Measurements from ENCODE around the gene MELTF.
"Not testable (repeated sequence)": the region's sequence is repeated elsewhere in the genome, so short reads cannot be mapped to it uniquely, and the experiment has no call there.

The MELTF gene

GRCh38 chr3:197029511-197030167 lies at the start of gene MELTF:
TSS of gene MELTF (minus strand) at chr3:197029817. CDS start at chr3:197029702, 115 bp downstream.
- TF ChIP-seq, protein P1, sequence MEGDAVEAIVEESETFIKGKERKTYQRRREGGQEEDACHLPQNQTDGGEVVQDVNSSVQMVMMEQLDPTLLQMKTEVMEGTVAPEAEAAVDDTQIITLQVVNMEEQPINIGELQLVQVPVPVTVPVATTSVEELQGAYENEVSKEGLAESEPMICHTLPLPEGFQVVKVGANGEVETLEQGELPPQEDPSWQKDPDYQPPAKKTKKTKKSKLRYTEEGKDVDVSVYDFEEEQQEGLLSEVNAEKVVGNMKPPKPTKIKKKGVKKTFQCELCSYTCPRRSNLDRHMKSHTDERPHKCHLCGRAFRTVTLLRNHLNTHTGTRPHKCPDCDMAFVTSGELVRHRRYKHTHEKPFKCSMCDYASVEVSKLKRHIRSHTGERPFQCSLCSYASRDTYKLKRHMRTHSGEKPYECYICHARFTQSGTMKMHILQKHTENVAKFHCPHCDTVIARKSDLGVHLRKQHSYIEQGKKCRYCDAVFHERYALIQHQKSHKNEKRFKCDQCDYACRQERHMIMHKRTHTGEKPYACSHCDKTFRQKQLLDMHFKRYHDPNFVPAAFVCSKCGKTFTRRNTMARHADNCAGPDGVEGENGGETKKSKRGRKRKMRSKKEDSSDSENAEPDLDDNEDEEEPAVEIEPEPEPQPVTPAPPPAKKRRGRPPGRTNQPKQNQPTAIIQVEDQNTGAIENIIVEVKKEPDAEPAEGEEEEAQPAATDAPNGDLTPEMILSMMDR (IDR thresholded peaks at IDR 0.05), result peak; percentile 70
- Histone ChIP-seq H3K27me3 (peaks cover 56% of the 10 kb centered on the region), H3K4me1 (ENCODE audit: control insufficient read depth in 1 of 2, insufficient read depth in 1 of 2, low read depth in 1 of 2, low read length in 1 of 2) (peaks cover 9 to 21% of the 10 kb centered on the region in 2 experiments), H3K9me3 (no peaks in the 10 kb centered on the region), H3K36me3 (no peaks in the 10 kb centered on the region), H3K4me3 (ENCODE audit: low read depth in 1 of 2, low read length in 1 of 2) (peak within 1 kb of the TSS; percentile 55 to 77), H3K27ac (no peak within 1 kb of the TSS)

- Histone ChIP-seq H3K27ac (no peak overlapping the region), H3K36me3 (no peaks in the 10 kb centered on the region), H3K4me3 (ENCODE audit: low read depth in 1 of 2, low read length in 1 of 2) (no peak overlapping the region), H3K9me3 (no peaks in the 10 kb centered on the region), H3K4me1 (ENCODE audit: control insufficient read depth in 1 of 2, insufficient read depth in 1 of 2, low read depth in 1 of 2, low read length in 1 of 2) (no peaks in the 10 kb centered on the region), H3K27me3 (no peaks in the 10 kb centered on the region)
- TF ChIP-seq, protein P1 (IDR thresholded peaks at IDR 0.05), result no peak
Measured at GRCh38 chr3:197076415-197076814, 46.8 kb upstream of the MELTF start.

DNA sequence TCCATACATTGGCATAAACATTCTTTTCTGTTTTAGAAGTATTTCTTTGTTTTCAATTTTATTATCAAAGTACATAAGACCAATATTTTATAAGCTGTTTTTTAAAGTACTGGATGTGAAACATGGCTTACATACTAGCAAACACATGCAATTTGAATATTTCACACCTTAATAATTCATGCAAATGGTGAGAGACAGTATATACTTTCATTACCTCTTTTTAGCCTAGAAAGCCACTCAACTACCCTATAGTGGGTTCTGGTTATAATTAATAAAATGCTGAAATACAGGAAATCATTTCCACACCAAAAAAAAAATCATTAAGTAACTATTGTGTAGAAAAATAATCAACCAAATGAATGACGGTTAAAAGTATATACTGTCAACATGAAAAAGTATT lies 38.5 kb upstream of the MELTF start:
- TF ChIP-seq, protein P1 (IDR thresholded peaks at IDR 0.05), result no peak
- Histone ChIP-seq H3K27ac (no peak overlapping the region), H3K4me1 (ENCODE audit: control insufficient read depth in 1 of 2, insufficient read depth in 1 of 2, low read depth in 1 of 2, low read length in 1 of 2) (no peaks in the 10 kb centered on the region), H3K36me3 (peaks cover 12% of the 10 kb centered on the region), H3K4me3 (ENCODE audit: low read depth in 1 of 2, low read length in 1 of 2) (no peak overlapping the region), H3K27me3 (no peaks in the 10 kb centered on the region), H3K9me3 (no peaks in the 10 kb centered on the region)

DNA sequence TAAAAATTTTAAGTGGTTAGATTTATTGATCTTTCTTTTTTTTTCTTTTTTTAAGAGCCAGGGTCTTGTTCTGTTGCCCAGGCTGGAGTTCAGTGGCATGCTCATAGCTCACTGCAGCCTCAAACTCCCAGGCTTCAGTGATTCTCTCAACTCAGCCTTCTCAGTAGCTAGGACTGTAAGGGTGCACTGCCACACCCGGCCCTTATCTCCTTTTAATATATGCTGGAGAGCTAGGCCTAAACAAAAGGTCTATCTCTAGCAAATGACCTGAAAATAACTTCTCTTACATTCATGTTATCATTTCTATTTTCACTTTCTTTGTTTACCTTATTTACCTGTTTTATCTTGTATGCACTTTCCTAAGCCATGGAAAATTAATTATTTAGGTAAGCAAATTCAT lies 35.2 kb upstream of the MELTF start:
- TF ChIP-seq, protein P1 (IDR thresholded peaks at IDR 0.05), result no peak
- peaks cover 22% of the 10 kb centered on the region for H3K36me3 ChIP-seq
- no peaks in the 10 kb centered on the region for H3K9me3 ChIP-seq
- no peaks in the 10 kb centered on the region for H3K4me1 ChIP-seq (ENCODE audit: control insufficient read depth in 1 of 2, insufficient read depth in 1 of 2, low read depth in 1 of 2, low read length in 1 of 2)
- H3K27me3 ChIP-seq, result no peaks in the 10 kb centered on the region
- no peak overlapping the region for H3K4me3 ChIP-seq (ENCODE audit: low read depth in 1 of 2, low read length in 1 of 2)
- no peak overlapping the region for H3K27ac ChIP-seq

DNA sequence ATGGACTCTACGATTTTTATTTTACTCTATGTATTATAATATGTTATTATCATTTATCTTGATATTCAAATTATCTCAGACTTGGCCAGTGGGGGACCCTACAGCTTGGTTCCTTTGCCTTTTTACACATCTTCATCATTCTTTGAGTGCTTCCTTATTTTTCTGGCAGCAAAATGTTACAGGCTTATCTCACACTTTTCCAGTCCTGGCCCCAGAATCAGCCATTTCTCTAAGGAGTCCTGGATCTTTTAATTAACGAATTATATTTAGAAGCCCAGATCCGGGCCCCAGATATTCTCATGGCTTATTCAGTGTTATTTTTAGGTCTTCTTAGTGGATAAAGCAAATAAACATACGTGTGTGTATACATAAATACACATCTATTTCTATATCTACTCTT lies 32.8 kb upstream of the MELTF start:
- TF ChIP-seq, protein P1 (IDR thresholded peaks at IDR 0.05), result no peak
- peaks cover 40% of the 10 kb centered on the region for H3K36me3 ChIP-seq
- no peaks in the 10 kb centered on the region for H3K9me3 ChIP-seq
- no peaks in the 10 kb centered on the region for H3K27me3 ChIP-seq
- H3K4me1 ChIP-seq (ENCODE audit: control insufficient read depth in 1 of 2, insufficient read depth in 1 of 2, low read depth in 1 of 2, low read length in 1 of 2), result no peaks in the 10 kb centered on the region
- H3K4me3 ChIP-seq (ENCODE audit: low read depth in 1 of 2, low read length in 1 of 2), result no peak overlapping the region
- H3K27ac ChIP-seq, result no peak overlapping the region

DNA sequence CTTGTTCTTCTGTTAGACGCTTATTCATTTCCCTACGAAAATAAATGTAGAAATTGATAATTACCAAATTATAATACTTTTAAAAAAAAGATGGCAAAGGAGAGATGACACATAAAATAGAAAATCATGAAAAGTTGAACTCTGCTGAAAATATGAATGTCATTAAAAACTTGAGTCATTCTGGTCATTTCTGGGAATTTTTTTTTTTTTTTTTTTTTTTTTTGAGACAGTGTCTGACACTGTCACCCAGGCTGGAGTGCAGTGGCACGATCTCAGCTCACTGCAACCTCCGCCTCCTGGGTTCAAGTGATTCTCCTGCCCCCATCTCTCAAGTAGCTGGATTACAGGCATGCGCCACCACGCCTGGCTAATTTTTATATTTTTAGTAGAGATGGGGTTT lies 22.0 kb upstream of the MELTF start:
- not testable (repeated sequence) for H3K9me3 ChIP-seq; H3K4me1 ChIP-seq (ENCODE audit: control insufficient read depth in 1 of 2, insufficient read depth in 1 of 2, low read depth in 1 of 2, low read length in 1 of 2)
- H3K36me3 ChIP-seq, result peaks cover 26% of the 10 kb centered on the region

More for the DNA sequence above, 22.0 kb upstream of the MELTF start:
- H3K27ac ChIP-seq; H3K4me3 ChIP-seq (ENCODE audit: low read depth in 1 of 2, low read length in 1 of 2); H3K27me3 ChIP-seq: not testable (repeated sequence)

Measured in neutrophil (primary cell).